Measurements from ENCODE around the gene STX10. TPM values are rescaled to one million over a fixed set of nuclear protein-coding genes. Genes with fewer than 3 reads are reported as not detected.

STX10 gene
- polyA plus RNA-seq, 1 of the 3 experiments (the other 2 are of a cell fraction) = 163 TPM

- Histone ChIP-seq H3K27me3 (ENCODE audit: insufficient read depth) (no peaks in the 10 kb centered on the region), H3K9ac (peak overlapping the region; percentile 97; the same call in 1 of the 2 replicates), H3K36me3 (replicated peaks in 1 of 2; ENCODE audit: control insufficient read depth in 1 of 2, insufficient read depth in 2 of 2, low read length in 1 of 2) (peaks cover 0 to 16% of the 10 kb centered on the region in 2 experiments), H3K4me3 (ENCODE audit: low read depth in 2 of 2, low read length in 1 of 2) (peak overlapping the region; percentile 87 to 98; a peak in 3 of 4 replicates), H3K79me2 (ENCODE audit: insufficient read depth) (peaks cover 88% of the 10 kb centered on the region), H3K4me1 (ENCODE audit: control insufficient read depth in 1 of 2, insufficient read depth in 2 of 2, low read depth in 1 of 2, low read length in 1 of 2) (peaks cover 22 to 27% of the 10 kb centered on the region in 2 experiments; a peak in 2 of 4 replicates), H2AFZ (ENCODE audit: low read depth) (no peak overlapping the region), H3K4me2 (peak overlapping the region; percentile 83), H3K9me3 (no peaks in the 10 kb centered on the region), H4K20me1 (ENCODE audit: insufficient read depth) (peaks cover 58% of the 10 kb centered on the region), H3K9me2 (no peaks in the 10 kb centered on the region), H3F3A (replicated peaks; ENCODE audit: insufficient read depth) (peaks cover 4% of the 10 kb centered on the region), H3K27ac (ENCODE audit: low read depth in 2 of 2, low read length in 1 of 2) (peak overlapping the region in 1 of 2 experiments; percentile 45; a peak in 2 of 4 replicates)
- 93% methylated on average over 2 of the region's 8 CpGs for WGBS (ENCODE audit: low lambda C conversion rate)
- TF ChIP-seq USF2 (IDR thresholded peaks at IDR 0.05; ENCODE audit: borderline replicate concordance, low read depth, low read length) (no peak), POLR2AphosphoS5 (IDR thresholded peaks at IDR 0.05; ENCODE audit: low read depth, low read length) (no peak), ZBTB33 (IDR thresholded peaks at IDR 0.05; ENCODE audit: borderline replicate concordance, low read depth) (no peak), MAX (IDR thresholded peaks at IDR 0.05; ENCODE audit: low read depth) (no peak), RAD21 (IDR thresholded peaks at IDR 0.05; ENCODE audit: low read length) (no peak), JUND (IDR thresholded peaks at IDR 0.05) (no peak), RXRA (IDR thresholded peaks at IDR 0.05; ENCODE audit: borderline replicate concordance, low read depth) (no peak), ELF1 (IDR thresholded peaks at IDR 0.05) (no peak), TEAD4 (IDR thresholded peaks at IDR 0.05; ENCODE audit: borderline replicate concordance, insufficient read depth) (no peak), EZH2phosphoT487 (IDR thresholded peaks at IDR 0.05; ENCODE audit: borderline replicate concordance, low read depth) (no peak), TAF1 (IDR thresholded peaks at IDR 0.05; ENCODE audit: borderline replicate concordance, low read depth, low read length) (no peak), FOSL2 (IDR thresholded peaks at IDR 0.05; ENCODE audit: borderline replicate concordance, low read depth) (no peak), TCF12 (IDR thresholded peaks at IDR 0.05) (no peak), FOXJ3 (CRISPR knock-in tag; IDR thresholded peaks at IDR 0.05) (no peak), FOXM1 (IDR thresholded peaks at IDR 0.05; ENCODE audit: low read depth) (no peak), REST (IDR thresholded peaks at IDR 0.05; ENCODE audit: low read depth, low read length) (no peak), CTCF (IDR thresholded peaks at IDR 0.05) (no peak), GABPA (IDR thresholded peaks at IDR 0.05; ENCODE audit: low read depth) (no peak), GATA2 (CRISPR knock-in tag; IDR thresholded peaks at IDR 0.05) (no peak)
- ChIA-PET POLR2A (interaction anchor here (0.6 to 3.7 kb wide), 3 partner anchors 30 to 150 kb away, joined by 3 to 16 read pairs (median 14); partner anchors contain the start of genes DAND5, IER2 and STX10), CTCF (interaction anchor here (0.7 to 4.0 kb wide), 10 partner anchors 10 to 470 kb away, joined by 3 to 20 read pairs (median 4); partner anchors contain the start of genes IER2 and STX10)
- DNase-seq = no peak
These were observed 30.5 kb downstream of the STX10 start for GRCh38 chr19:13119627-13120026.
